ENCODE measurements around the gene MYT1.
A peak's percentile ranks its signal among the peaks of the same experiment; 100 is the strongest.
"Not testable (repeated sequence)": the region's sequence is repeated elsewhere in the genome, so short reads cannot be mapped to it uniquely, and the experiment has no call there.

MYT1 gene

DNA sequence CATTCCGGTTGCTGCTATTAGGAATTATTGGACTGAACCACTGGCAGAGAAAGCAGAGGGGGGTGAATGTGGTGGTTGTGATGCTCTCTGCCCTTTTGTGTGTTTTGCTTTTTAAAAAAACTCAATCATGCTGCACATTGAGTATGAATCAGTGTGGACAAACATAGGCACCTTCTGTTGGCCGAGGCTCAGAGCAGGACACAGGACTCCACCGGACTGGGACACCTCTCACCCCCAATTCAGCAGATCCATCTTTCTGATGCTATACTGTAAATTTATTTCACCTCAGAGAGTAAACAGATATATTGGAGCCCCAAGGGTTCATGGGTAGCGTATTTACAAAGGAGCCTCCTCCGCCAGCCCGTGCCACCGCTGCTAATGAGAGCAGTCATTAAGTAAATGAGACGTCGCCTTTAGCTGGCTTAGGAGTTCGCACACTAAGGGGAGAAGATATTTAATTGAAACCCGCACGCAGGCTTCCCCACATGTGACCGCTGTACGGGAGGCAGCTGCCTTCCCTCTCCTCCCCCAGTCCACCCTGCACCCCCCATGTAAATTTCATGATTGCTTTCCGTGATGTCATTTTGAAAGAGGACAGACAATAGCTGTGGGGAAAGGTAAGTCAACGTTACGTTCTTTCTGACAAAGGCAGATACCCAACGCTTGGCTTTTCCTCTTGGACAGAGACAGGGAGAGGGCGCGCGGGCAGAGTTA is at the start of gene MYT1:
MYT1 (plus strand) TSS at position 330 of the 714 bp plus-strand sequence. CDS start 34,410 bp downstream, outside the sequence.
- peak; percentile 94 to 99 (median 97) for DNase-seq

DNA sequence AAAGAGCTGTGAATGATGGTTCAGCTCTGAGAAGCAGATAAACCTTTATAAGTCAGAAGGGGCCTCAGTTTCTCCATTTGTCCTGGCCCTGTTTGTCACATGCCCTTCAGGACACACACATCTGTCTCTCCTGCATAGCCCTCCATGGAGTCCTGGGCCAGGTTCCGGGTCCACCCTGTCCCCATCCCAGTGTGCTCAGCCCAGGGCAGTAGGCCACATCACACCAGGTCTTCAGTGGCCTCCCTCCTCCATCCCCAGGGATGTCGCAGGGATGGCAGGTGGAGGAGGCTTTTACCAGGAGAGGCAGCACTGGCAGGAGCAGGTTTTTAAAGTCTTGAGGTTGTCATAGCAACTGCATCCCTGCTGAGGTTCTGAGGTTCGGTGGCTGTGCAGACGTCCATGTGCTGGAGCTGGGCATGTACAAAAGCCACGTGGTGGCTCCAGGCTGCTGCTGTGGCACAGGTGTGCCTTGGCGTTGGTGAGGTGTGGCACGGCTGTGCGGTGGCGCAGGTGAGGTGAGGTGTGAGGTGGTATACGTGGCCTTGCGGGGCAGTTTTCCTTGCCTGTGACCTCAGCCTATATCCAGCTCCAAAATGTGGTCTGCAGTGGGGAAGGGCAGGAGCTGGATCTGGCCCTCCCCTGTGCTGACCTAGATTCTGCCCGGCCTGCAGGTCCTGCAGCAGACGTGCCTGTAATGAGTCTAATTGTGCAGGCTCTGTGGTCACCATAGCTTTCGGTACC is 48.9 kb upstream of the MYT1 start:
- peak; percentile 70 to 91 (median 82) for DNase-seq

DNA sequence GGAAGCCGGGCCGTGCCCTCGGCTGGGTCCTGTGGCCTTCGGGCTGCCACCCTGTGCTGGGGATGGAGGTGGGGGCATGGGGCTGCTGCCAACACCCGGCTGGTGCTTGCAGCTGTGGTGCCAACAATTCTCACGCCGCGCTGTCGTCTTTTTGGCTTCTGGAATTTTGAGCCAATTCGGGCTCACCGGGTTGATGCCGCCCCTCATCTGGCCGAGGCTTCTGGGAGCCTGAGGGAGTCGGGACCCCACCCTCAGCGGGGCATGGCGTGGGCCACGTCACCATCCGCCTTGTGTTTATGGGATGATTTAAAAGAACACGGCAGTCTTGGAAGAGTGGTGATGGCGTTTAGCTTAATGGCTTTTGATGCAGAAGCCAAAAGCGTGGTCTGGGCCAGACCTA is 48.2 kb upstream of the MYT1 start:
- no peak for DNase-seq

DNA sequence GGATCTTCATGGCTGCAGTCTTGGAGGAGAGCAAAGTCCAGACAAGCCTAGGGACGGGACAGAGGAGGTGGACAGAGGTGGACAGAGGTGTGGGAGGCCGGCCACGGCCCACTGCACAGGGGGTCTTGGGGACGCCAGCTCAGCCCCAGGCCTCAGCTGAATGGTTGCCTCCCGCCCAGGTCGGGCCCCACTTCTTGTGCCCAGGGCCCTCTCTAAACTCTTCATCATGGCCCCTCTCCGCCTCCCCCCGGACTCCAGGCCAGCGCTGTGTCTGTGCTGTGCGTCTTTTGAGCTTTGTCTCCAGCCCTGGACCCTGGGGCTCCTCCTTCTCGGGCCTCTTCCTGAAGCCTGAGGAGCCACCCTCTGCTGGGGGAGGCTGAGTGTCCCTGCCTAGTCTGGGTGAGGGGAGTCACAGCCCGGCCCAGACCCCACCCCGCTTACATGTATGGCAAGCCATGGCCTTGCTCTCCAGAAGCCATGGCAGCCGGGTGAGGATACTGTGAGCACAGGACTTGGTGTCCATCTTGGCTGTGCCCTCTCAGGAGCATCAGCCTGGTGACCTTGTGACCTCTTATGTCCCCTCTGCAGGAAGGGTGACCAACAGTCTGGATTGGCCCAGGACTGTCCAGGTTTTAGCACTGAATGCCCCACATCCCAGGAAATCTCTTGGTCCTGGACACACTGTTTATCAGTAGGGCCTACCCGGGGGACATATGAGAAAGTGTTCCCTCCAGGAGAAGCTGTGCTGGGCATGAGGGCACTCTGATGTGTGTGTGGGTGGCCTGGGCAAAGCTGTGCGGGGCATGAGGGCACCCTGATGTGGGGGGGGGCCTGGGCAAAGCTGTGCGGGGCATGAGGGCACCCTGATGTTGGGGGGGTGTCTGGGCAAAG is 47.5 kb upstream of the MYT1 start:
- no peak for DNase-seq

DNA sequence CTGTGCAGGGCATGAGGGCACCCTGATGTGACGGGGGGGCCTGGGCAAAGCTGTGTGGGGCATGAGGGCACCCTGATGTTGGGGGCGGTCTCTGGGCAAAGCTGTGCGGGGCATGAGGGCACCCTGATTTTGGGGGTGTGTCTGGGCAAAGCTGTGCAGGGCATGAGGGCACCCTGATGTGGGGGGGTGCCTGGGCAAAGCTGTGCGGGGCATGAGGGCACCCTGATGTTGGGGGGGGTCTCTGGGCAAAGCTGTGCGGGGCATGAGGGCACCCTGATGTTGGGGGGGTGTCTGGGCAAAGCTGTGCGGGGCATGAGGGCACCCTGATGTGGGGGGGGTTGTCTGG is 46.8 kb upstream of the MYT1 start:
- DNase-seq: not testable (repeated sequence)

DNA sequence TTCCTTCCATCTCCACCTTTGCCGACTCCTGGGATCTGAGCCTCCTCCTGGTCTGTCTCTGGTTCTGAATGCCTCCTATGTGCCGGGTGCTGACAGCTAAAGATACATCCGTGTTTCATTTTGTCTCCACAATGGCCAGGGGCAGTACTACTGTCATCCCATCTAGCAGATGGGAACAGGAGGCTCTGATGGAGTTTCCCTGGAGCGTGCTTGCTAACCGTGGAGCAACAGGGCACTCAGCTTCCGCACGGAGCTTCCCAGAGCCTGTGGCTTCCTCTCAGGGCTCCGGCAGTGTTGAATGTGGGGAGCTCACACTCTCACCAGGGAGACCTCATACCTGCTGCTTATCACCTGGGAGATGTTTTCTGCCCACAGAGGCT is 45.0 kb upstream of the MYT1 start:
- DNase-seq: no peak

DNA sequence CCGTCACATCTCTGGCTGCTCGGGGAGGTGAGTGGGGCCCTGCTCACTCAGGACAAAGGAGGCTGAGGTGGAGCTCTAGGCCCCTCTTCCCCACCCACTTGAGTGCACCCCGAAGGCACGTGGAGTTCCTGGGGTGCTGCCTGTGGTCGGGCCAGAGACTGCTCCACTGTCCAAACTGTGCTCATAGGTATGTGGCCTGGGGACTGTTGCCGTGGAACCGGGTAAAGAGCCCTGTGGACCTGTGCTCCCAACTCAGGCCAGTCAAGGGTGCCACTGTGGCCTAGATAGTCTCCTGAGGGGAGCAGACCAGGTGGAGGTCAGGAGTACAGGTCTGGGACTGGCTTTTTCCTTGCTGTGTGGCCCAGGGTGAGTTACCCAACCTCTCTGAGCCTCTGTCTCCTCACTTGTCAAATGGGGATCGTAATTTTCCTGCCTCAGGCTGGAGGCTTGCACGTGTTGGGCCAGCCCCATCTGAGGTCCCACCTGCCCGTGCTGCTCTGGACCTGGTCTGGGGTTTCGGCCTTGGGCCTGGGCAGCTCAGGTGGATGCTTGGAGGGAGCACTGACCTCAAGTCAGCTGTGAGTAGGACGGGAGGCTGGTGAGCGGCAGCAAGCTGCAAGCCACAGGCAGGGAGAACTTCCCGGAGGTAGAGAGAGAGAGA is 44.4 kb upstream of the MYT1 start:
- no peak for DNase-seq

DNA sequence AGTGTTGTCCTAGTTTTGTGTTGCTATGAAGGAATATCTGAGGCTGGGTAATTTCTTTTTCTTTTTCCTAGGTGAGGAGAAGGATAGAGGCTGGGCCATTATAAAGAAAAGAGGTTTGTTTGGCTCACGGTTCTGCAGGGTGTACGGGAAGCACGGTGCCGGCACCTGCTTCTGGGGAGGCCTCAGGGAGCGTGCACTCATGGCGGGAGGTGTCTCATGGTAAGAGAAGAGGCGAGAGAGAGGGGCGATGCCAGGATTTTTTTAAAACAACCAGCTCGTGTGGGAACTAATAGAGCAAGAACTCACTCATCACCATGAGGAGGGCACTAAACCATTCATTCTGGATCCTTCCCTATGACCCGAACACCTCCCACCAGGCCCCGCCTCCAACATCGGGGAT is 42.7 kb upstream of the MYT1 start:
- DNase-seq: no peak

DNA sequence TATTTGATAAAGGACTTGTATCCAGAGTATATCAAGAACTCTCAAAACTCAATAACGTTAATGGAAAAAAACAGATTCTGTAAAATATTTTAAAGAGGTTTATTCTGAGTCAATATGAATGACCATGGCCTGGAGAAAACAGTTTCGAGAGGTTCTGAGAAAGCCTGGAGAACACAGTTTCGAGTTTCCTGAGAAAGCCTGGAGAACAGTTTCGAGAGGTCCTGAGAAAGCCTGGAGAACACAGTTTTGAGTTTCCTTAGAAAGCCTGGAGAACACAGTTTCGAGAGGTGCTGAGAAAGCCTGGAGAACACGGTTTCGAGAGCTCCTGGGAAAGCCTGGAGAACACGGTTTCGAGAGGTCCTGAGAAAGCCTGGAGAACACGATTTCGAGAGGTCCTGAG is 41.3 kb upstream of the MYT1 start:
- DNase-seq: not testable (repeated sequence)

DNA sequence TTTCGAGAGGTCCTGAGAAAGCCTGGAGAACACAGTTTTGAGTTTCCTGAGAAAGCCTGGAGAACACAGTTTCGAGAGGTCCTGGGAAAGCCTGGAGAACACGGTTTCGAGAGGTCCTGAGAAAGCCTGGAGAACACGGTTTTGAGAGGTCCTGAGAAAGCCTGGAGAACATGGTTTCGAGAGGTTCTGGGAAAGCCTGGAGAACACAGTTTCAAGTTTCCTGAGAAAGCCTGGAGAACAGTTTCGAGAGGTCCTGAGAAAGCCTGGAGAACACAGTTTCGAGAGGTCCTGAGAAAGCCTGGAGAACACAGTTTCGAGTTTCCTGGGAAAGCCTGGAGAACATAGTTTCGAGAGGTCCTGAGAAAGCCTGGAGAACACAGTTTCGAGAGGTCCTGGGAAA is 40.7 kb upstream of the MYT1 start:
- DNase-seq: not testable (repeated sequence)

DNA sequence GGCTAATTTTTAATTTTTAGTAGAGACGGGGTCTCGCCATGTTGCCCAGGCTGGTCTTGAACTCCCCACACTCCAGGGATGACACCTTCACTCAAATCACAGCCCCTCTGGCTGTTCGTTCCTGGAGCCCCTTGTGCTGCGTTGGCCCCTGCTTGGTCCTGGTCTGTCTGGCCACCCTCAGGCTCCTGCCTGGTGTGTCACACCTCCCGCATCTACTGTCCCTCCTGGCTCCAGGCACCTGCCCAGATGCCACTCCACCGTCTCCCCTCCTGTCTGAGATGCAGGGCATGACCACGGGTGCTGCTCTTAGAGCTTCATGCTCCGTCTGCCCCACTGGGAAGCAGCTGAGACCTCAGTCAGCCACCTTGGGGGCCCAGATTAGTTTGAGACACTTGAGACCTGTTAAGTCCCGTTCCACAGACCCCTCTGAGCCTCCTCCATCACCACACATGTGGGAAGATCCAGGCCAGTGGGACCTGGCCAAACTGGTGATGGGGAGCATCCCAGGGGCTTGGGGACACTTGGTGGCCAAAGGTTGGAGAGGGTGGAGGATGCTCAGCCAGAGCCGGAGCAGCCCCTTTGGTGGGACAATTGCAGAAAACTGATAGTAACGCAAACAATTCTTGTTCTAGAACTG is 35.0 kb upstream of the MYT1 start:
- no peak for DNase-seq

DNA sequence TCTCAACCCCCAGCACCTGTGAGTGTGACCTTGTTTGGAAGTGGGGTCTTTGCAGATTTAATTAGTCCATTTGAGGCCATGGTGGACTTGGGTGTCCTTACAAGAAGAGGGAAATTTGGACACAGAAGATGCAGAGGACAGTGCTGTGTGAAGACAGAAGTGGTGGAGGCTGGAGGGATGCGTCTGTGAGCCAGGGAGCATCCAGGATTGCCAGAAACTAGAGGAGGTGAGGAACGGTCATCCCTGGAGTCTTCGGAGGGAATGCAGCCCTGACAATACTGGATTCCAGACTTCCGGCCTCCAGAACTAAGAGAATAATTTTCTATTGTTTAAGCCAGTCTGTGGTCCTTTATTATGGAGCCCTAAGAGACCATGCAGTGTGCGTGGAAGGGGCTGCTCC is 34.0 kb upstream of the MYT1 start:
- DNase-seq: no peak

DNA sequence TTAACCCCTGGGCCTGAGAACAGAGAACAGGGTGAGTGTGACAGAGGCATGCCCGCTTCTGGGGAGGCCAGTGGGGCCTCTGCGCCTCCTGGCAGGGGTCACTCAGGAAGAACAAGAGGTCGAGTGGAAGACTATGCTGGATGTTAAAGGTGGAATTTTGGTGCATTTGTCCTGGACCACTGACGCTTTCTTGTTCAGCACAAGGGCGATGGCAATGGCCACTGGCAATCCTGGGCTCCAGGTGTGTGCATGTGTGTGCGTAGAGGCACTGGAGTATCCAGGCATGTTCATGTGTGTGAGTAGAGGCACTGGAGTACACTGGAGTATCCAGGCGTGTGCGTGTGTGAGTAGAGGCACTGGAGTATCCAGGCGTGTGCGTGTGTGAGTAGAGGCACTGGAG is 33.4 kb upstream of the MYT1 start:
- no peak for DNase-seq

DNA sequence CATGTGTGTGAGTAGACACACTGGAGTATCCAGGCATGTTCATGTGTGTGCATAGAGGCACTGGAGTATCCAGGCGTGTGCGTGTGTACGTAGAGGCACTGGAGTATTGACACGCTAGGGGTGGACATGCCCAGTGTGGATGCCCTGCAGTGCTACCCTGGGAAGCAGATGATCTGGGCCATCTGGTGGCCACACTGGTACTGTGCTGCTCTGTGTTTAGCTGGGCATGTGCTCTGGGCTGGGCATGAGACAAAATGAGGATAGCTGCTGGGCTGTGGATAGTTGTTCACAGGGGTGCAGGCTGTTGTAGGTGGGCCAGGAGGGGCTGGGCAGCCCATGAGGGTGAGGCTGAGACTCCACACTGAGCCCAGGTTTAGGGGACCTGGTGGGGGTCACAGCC is 32.8 kb upstream of the MYT1 start:
- peak in 2 of 3 experiments; percentile 61 to 74 for DNase-seq

DNA sequence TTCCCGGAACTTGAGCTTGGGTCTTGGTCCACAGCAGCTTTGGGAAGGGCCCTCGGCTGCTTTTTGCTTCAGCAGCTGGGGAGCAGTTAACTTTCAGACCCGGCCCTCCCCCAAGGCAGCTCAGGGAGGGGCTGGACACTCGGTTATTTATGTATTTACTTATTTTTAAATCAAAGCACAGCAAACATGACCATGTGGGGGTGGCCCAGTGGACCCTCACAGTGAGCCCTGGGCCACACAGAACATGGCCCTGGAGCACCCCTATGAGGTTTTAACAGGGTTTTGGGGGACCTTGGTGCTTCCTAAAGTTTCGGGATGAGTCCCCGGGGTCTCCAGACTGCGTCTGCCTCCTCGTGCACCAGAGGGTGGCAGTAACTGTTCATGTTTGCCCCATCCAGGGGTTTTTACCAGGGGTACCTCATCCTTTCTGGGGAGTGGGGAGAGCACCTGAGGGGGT is 30.3 kb upstream of the MYT1 start:
- peak in 1 of 3 experiments; percentile 57 for DNase-seq

DNA sequence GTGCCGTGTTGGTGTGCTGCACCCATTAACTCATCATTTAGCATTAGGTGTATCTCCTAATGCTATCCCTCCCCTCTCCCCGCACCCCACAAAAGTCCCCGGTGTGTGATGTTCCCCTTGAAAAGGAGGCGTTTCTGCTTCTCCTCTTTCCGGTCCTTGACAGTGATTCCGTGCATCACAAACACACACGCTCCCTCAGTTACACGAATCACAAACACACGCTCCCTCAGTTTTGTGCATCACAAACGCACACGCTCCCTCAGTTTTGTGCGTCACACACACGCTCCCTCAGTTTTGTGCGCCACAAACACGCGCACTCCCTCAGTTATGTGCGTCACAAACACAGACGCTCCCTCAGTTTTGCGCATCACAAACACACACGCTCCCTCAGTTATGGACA is 29.5 kb upstream of the MYT1 start:
- DNase-seq: not testable (repeated sequence)

DNA sequence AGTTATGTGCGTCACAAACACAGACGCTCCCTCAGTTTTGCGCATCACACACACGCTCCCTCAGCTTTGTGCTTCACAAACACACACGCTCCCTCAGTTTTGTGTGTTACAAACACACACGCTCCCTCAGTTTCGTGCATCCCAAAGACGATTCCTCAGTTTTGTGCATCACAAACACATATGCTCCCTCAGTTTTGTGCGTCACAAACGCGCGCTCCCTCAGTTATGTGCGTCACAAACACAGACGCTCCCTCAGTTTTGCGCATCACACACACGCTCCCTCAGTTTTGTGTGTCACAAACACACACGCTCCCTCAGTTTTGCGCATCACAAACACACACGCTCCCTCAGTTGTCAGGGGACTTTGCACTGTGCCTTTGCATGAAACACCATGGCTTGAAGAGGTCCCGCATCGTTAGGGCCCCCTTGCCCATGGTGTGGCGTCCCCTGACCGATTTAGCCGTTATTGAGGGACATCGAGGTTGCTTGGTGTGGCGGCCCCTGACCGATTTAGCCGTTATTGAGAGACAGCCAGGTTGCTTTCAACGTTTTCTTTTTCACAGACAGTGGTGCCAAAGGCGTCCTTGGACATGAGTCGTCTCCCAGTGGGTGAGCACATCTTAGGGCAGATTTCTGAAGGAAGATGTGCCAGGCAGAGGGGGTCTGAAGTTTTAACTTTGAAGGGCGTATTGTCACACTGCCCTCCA is 28.1 kb upstream of the MYT1 start:
- no peak for DNase-seq

DNA sequence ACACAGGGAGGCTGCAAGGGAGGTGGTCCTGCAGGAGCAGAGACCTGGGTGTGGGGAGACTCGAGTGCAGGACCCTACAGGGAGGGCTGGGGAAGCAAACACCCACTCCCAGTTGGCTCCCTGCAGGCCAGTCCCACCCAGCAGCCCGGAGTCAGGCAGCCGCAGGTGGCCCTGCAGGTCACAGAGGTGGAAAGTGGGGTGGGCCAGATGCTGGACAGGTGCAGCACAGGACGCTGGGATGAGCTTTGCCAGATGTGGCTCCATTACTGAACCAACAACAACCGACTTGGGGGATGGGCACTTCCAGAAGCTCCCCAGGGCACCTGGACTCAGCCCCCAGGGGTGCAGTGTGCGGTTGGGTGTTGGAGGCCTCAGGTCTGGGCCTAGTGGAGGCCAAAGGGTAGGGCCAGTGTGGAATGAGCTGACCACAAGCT is 26.6 kb upstream of the MYT1 start:
- no peak for DNase-seq

DNA sequence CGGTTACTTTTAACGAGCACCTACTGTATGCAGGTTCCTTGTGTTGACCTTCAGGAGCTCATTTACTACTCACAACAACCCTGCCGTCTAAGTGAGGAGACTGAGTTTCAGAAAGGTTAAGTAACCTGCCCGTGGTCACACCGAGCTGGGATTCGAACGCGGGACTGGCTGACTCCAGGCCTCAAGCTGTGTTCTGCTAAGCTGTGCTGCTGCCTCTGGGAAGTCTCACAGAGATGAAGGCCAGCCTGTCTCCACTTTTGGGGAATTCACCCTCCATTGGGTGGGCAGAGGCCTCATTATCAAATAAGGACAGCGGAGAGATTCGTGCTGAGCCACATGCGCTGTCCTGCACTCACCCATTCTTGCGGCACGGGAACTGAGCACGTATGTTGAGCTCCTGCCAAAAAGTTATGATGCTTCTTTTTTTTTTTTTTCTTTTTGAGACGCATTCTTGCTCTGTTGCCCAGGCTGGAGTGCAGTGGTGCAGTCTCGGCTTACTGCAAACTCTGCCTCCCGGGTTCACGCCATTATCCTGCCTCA is 25.9 kb upstream of the MYT1 start:
- no peak for DNase-seq

DNA sequence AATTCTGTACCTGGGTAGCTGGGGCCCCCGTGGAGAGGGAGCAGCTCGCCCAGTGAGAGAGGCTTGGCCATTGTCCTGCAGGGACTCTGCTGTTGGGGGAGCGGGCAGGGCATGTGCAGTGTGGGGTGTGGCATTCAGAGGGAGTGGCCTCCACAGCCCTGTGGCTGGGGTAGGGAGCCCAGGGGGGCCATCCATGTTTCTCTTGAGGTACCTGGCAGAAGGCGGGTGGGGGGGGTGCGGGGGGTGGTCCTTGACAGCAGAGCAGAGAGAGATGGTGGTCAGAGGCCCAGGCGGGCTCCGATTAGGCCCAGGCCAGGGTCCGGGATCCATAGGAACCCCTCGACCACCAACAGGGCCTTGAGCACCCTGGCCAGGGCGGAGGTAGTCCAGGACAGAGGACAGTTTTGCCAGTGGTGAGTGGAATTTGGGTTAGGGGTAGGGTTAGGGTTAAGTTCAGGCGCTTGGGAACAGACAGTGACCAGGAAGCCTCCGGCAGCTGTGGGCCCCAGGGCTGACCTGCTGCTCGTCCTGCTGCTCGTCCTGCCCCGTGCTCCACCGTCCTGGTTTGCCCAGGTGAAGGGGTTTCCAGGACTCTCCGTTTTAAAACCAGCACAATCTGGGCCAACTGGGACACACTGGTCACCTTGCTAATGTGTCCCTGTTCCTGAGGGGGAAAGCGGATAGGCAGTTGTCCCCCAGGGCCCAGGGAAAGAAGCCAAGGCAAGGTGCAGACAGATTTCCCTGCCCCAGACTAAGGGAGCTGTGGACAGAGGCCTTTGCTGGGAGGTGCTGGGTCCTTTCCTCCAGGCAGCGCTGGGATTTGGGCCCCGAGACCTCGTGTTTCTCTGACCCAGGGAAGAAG is 24.8 kb upstream of the MYT1 start:
- DNase-seq: no peak
